ENCODE measurements around the gene SLC6A6. TPM values are rescaled to one million over a fixed set of nuclear protein-coding genes. Genes with fewer than 3 reads are reported as not detected.

The SLC6A6 gene
- total RNA-seq, 1 experiment from 2014 or later = 34.2 TPM

- no peak for DNase-seq (ENCODE audit: low spot score)
These were observed 82.3 kb downstream of the SLC6A6 start for GRCh38 chr3:14484741-14485140.

DNA sequence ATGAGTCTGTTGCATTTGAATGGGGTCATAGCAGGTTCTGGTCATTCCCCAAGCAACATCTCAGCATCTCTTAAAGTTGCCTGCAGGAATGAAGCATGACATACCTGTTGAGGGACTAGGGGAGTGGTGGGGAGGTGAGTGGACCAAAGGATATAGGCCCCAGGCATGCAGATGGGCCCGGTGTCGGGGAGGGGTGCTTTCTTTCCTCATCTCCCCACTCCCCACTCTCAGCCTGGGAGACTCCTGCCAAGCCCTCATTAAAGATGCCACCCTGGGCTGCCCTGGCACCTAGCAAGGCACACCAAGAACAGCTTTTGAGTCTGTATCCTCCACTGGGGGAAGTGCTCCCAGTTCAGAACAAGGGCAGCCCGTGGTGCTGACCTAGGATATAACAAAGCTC is 83.6 kb downstream of the SLC6A6 start:
- DNase-seq (ENCODE audit: low spot score) = no peak

DNA sequence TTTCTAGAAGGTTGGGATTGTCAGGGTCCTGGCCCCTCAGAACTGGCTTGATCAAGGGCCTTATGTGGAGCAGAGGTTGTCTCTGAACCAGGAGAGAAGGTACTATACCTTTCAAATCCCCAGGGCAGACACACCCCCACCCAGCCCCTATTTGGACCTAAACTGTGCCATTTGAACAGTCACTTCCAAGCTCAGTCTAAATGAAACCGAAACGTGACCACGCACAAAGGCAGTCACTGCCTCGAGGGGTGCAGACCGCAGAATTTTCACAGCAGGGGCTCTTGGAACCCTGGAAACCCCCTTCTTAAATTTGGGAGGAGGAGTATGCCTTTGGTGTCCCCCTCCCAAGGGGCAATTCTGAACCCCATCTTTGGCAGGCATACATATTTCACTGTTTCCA is 84.1 kb downstream of the SLC6A6 start:
- no peak for DNase-seq (ENCODE audit: low spot score)

- no peak for DNase-seq (ENCODE audit: low spot score)
These were observed 84.7 kb downstream of the SLC6A6 start for GRCh38 chr3:14487086-14487485.

DNA sequence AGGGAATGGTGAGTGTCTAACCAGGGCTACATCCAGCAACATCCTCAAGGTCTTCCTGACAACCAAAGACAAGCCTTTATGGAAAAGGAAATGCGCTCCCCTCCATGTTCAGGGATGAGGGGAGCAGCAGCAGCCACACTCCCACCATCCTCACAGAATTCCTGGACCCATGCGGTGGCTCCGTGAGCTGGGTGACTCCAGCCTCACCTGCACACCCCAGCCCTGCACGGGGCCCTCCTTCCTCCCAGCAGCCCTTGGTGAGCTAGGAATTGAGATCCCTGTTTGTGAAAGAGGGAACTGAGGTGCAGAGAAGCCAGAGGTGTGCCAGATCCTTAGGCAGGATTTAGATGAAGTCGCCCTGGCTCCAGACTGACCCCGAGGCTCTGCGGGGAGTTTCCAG is 85.4 kb downstream of the SLC6A6 start:
- no peak for DNase-seq (ENCODE audit: low spot score)

DNA sequence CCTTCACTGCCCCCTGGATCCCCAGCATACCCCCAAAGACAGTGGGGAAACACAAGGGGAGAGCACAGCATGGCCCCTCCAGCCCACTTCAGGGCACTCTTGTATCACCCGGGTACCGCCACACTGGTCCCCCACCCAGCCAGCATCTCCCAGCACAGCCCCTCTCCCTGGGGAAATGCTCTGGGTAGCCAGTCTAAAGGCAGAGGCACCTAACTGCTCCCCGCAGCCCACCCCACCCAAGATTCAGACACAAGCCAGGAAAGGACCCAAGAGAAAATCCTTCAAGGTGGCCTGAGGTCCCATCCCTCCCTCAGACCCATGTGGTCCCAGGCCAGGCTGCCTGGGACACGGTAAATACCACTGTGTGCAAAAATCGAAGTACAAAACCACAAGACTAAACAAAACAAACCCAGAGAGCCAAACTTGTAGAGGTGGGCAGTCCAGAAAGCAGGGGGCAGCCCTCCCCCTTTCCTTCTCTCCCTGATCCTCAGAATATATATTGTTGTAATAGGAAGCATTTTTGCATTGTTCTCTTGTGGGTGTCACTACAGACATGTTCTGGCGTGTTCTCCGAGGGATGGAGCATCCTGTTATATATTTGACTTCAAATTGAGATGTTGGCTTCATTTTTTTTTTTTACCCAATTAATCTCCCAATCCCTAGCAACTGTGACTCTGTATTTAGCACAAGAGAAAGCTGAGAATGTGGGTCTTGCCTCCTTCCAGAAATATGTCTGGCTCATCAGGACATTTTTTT is 86.1 kb downstream of the SLC6A6 start:
- no peak for DNase-seq (ENCODE audit: low spot score)

DNA sequence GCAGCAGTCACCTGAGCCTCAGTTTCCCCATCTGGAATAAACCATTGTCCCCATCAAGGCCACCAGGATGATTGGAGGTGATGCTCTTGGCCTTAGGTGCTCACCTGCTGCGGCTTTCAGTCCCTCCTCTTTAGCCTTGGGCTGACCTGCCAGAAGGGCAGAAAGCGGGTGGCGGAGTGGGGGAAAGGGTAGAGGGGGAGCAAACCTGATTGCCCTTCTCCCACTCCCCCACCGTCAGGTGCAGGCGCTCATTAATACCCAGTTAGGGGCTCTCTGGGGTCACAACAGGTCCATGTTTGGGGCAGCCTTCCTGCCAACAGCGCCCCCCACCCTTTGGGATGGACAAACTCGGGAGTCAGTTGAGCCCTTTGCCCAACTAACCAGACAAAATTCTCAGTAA is 87.2 kb downstream of the SLC6A6 start:
- DNase-seq (ENCODE audit: low spot score) = no peak

- no peak for DNase-seq (ENCODE audit: low spot score)
These were observed 87.8 kb downstream of the SLC6A6 start for GRCh38 chr3:14490255-14490654.

DNA sequence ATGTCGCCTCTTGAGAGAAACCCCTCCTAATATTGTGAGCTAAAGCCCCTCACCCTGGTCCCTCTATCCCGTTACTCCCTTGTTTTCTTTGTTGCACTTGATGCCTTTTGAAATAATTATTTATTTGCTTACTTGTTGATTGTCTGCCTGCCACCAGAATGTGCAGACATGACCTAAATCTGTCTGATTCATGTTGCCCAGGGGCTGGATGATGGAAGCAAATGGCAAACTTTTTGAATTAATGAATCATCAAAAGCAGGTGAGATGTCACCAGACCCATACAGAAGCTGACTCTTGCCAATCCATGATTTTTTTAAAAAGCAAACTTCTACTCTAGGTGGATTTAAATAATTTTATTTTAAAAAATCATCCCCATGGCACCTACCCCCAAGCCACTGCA is 88.4 kb downstream of the SLC6A6 start:
- DNase-seq (ENCODE audit: low spot score) = no peak

DNA sequence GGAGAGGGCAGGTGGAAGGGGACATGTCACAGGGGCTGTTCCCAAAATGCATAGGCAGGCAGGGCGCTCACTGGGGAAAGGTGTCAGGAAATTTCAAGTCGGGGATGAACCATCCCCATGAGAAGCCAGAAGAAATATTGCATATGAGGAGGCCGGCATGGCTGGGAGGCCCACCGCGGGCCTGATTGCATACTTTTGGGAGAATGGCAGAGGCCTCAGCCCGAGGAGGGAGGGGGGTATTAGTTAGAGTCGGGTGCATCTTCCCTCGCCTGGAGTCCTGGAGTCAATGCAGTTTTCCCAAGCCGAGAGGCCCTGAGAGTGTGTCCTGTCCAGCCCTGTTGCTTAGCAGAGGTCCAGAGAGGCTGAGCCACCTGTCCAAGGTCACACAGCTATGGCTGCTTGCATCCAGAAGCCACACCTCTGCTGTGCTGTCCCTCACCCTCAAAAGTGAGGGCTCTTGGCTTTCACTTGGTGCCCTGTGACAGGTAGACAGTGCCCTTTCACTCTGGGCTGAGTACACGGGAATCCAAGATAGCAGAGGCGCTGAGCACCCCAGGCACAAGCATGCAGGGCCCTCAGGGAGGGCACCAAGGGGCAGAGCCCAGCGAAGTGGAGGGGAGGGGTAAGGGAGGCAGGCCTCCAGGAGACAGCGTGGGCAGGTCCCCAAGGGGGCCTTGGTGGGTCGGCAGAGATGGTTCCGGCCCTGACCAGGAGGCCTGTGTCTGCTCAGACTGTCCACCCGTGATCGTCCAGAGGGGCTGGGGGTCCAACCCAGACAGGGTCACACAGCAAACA is 89.2 kb downstream of the SLC6A6 start:
- DNase-seq (ENCODE audit: low spot score) = no peak

GRCh38 chr3:14492948-14493881 is 90.8 kb downstream of the SLC6A6 start:
- DNase-seq (ENCODE audit: low spot score) = no peak

GRCh38 chr3:14494279-14494972 is 92.0 kb downstream of the SLC6A6 start:
- DNase-seq (ENCODE audit: low spot score) = no peak

DNA sequence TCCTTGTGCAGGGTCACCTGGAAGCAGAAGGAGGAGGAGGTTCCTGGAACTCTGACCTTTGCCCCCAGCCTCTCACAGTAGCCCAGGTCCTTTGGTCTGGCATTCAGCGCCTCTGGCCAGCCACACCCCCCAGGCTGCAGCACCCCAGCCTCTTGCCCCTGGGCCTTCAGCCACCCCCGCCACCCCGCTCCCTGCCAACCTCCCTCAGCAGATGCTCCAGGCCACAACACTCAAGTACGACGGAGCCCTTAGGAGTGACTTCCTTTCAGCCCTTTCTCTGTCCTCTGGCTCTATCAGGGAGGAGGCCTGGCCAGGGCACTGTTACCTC is 92.5 kb downstream of the SLC6A6 start:
- no peak for DNase-seq (ENCODE audit: low spot score)

DNA sequence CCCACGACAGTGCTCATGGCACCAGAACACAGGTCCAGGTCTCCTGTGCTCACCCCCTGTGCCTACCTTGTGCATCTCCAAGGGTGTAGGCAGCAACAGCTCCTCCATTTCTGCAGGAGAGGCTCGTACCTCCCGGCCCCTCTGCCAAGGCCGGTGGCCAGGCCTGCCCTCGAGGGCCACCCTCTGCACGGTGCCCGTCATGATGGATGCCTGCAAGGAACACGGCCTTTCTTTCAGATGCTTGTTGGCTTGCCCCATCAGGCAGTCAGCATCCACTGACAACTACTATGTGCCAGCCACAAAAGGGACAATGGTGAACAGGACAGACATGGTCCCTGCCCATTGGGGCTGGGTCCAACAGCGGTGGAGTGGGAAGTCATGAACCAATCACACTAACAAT is 93.9 kb downstream of the SLC6A6 start:
- no peak for DNase-seq (ENCODE audit: low spot score)

DNA sequence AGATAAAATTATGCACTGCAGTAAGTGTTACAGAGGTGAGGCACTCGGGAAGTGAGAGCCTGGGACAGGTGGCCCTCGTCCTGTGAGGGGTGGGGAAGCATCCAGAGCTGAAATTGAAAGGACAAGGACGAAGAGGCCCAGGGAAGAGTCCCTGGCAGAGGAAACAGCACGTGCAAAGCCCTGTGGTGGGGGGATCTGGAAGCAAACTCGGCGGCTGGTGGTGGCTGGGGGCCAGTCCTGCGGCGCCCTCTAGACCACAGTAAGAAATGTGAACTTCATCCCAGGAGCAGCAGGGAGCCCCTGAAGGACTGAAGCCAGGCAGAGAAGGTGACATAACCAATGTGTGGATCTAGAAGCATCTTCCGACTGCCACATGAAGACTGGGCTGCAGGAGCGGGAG is 94.9 kb downstream of the SLC6A6 start:
- no peak for DNase-seq (ENCODE audit: low spot score)

DNA sequence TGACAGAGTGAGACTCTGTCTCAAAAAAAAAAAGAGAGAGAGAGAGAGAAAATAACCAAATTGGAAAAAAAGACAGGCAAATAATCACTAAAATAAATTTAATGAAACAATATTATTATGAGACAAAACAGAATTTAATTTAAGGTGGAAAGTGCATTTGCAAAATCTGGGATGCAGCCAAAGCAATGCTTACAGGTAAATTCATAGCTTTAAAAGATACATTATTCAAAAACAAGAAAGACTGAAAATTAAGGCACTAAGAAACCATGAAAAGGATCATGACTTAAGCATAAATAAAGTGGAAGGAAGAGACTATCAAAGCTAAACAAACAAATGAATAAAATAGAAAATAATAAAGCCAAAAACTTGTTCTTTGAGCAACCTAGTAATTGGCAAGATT is 100.1 kb downstream of the SLC6A6 start:
- DNase-seq (ENCODE audit: low spot score) = no peak

DNA sequence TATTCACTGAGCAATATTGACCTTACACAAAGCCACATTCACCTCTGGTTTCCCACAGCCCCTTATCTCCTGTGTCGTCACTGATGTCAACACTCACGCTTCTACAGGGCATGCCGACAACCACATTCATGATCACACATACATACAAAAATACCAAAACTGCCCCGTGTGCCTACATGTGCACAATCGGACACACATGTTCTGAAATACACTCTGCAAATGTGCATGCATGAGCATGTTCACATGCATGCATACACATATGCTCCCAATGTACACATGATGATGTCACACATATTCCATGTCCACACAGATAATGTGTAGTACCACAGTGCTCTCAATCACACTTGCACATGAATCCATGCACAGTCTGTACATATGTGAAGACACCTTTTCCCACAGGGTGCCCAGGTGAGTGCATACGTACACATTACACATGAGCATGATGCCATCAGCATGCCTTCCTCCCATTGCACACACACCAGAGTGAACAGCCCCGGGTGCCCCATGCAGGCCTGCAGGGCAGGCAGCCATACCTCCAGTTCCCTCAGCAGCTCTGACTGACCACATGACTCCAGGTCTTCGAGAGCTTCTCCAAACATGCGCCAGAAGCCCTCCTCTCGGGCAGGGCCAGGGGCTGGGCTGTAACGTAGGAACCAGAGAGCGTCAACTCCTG is 100.8 kb downstream of the SLC6A6 start:
- no peak for DNase-seq (ENCODE audit: low spot score)

GRCh38 chr3:14503706-14504065 is 101.3 kb downstream of the SLC6A6 start:
- DNase-seq (ENCODE audit: low spot score) = no peak

GRCh38 chr3:14505001-14505802 is 102.8 kb downstream of the SLC6A6 start:
- no peak for DNase-seq (ENCODE audit: low spot score)

DNA sequence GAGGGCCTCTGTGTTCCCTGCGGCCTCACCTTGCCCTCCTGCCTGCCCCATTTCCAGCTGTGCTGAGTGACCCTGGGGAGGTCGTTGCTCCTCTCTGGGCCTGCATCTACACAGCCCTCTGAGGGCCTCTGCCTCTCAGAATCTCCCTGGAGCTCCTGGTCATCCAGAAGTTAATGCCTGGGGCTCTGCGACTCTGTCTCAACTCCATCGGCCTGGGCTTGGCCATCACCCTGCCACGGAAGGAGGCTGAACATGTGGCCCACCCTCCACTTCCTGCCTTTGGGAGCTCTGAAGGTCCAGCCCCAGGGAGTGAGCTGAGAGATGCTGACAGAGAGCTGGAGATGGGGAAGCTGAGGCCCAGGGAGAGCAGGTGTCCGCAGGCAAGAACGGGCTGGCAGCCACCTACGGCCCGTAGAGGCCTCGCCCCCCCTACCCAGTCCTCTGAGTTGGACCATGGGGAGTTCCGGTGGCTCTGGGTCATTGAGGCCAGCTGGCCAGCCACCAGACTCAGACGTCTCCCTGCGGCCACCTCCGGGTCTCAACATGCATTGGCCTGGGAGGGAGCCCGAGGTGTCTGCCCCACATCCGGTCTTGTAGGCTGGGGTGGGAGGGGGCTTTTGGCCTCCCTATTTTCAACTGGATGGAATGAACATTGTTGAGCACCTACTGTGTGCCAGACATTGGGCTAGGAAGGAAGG is 103.5 kb downstream of the SLC6A6 start:
- DNase-seq (ENCODE audit: low spot score) = no peak

Measured in A172 (cell line).